ENCODE measurements around the gene AUTS2. TPM values are rescaled to one million over a fixed set of nuclear protein-coding genes. Genes with fewer than 3 reads are reported as not detected.

Gene AUTS2
- total and polyA plus RNA-seq, 2 experiments from 2014 or later = 32.0 to 91.0 TPM

- TF ChIP-seq ZNF462 (CRISPR knock-in tag; IDR thresholded peaks at IDR 0.05) (no peak), STAT1 (IDR thresholded peaks at IDR 0.05; ENCODE audit: unreplicated experiment) (no peak), POLR2AphosphoS5 (IDR thresholded peaks at IDR 0.05; ENCODE audit: low read depth) (no peak)
- TF ChIP-seq, protein P1, sequence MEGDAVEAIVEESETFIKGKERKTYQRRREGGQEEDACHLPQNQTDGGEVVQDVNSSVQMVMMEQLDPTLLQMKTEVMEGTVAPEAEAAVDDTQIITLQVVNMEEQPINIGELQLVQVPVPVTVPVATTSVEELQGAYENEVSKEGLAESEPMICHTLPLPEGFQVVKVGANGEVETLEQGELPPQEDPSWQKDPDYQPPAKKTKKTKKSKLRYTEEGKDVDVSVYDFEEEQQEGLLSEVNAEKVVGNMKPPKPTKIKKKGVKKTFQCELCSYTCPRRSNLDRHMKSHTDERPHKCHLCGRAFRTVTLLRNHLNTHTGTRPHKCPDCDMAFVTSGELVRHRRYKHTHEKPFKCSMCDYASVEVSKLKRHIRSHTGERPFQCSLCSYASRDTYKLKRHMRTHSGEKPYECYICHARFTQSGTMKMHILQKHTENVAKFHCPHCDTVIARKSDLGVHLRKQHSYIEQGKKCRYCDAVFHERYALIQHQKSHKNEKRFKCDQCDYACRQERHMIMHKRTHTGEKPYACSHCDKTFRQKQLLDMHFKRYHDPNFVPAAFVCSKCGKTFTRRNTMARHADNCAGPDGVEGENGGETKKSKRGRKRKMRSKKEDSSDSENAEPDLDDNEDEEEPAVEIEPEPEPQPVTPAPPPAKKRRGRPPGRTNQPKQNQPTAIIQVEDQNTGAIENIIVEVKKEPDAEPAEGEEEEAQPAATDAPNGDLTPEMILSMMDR (conservative IDR thresholded peaks at IDR 0.05; ENCODE audit: low read depth in 2 of 2) = no peak
Observed at GRCh38 chr7:70188901-70189650, 590.8 kb downstream of the AUTS2 start (continued).

GRCh38 chr7:70189776-70190175 lies 591.5 kb downstream of the AUTS2 start:
- Histone ChIP-seq H3K4me2 (no peak overlapping the region), H3K4me3 (no peak overlapping the region), H2AFZ (no peak overlapping the region), H3K36me3 (ENCODE audit: insufficient read depth) (peaks cover 7% of the 10 kb centered on the region; the same call in 1 of the 2 replicates), H3K27me3 (ENCODE audit: insufficient read depth) (no peaks in the 10 kb centered on the region), H3K4me1 (ENCODE audit: insufficient read depth) (no peaks in the 10 kb centered on the region), H4K20me1 (replicated peaks; ENCODE audit: insufficient read depth) (no peaks in the 10 kb centered on the region), H3K79me2 (replicated peaks; ENCODE audit: insufficient read depth) (no peaks in the 10 kb centered on the region), H3K9me2 (ENCODE audit: insufficient read depth) (peaks cover 9% of the 10 kb centered on the region; the same call in 1 of the 2 replicates), H3F3A (replicated peaks; ENCODE audit: low read depth) (no peaks in the 10 kb centered on the region), H3K27ac (ENCODE audit: low read depth) (no peak overlapping the region)
- Mint-ChIP-seq H3K4me3 (no peak overlapping the region), H3K36me3 (ENCODE audit: low read depth) (peaks cover 4% of the 10 kb centered on the region; the same call in 1 of the 3 replicates), H3K27me3 (ENCODE audit: insufficient read depth, low read depth, poor library complexity) (no peaks in the 10 kb centered on the region), H3K9me3 (peaks cover 22% of the 10 kb centered on the region; the same call in 2 of the 3 replicates), H3K4me1 (peaks cover 6% of the 10 kb centered on the region; the same call in 2 of the 3 replicates), H3K27ac (no peak overlapping the region)
- ATAC-seq = no peak
- DNase-seq (ENCODE audit: low spot score) = no peak
- TF ChIP-seq, protein P2, sequence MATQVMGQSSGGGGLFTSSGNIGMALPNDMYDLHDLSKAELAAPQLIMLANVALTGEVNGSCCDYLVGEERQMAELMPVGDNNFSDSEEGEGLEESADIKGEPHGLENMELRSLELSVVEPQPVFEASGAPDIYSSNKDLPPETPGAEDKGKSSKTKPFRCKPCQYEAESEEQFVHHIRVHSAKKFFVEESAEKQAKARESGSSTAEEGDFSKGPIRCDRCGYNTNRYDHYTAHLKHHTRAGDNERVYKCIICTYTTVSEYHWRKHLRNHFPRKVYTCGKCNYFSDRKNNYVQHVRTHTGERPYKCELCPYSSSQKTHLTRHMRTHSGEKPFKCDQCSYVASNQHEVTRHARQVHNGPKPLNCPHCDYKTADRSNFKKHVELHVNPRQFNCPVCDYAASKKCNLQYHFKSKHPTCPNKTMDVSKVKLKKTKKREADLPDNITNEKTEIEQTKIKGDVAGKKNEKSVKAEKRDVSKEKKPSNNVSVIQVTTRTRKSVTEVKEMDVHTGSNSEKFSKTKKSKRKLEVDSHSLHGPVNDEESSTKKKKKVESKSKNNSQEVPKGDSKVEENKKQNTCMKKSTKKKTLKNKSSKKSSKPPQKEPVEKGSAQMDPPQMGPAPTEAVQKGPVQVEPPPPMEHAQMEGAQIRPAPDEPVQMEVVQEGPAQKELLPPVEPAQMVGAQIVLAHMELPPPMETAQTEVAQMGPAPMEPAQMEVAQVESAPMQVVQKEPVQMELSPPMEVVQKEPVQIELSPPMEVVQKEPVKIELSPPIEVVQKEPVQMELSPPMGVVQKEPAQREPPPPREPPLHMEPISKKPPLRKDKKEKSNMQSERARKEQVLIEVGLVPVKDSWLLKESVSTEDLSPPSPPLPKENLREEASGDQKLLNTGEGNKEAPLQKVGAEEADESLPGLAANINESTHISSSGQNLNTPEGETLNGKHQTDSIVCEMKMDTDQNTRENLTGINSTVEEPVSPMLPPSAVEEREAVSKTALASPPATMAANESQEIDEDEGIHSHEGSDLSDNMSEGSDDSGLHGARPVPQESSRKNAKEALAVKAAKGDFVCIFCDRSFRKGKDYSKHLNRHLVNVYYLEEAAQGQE (IDR thresholded peaks at IDR 0.05; ENCODE audit: unreplicated experiment) = no peak

Data from GM23338 (cell line).